Ramos (cell line): ENCODE measurements around the gene YJU2.

Experiments
- in situ Hi-C: fragments of 300-500 bp; cut with MboI; formaldehyde crosslinking; loops from one replicate; pipeline ENCODE4 v1.14.3; 2022; ENCODE audit warnings: low sequenced_read_pairs; ENCODE audit not compliant: unreplicated experiment

The YJU2 gene

GRCh38 chr19:4292515-4292914 lies 45.6 kb downstream of the YJU2 start:
- in situ Hi-C loops = no loop called here

- in situ Hi-C loops = no loop called here
Measured at GRCh38 chr19:4294389-4294788, 47.5 kb downstream of the YJU2 start.

DNA sequence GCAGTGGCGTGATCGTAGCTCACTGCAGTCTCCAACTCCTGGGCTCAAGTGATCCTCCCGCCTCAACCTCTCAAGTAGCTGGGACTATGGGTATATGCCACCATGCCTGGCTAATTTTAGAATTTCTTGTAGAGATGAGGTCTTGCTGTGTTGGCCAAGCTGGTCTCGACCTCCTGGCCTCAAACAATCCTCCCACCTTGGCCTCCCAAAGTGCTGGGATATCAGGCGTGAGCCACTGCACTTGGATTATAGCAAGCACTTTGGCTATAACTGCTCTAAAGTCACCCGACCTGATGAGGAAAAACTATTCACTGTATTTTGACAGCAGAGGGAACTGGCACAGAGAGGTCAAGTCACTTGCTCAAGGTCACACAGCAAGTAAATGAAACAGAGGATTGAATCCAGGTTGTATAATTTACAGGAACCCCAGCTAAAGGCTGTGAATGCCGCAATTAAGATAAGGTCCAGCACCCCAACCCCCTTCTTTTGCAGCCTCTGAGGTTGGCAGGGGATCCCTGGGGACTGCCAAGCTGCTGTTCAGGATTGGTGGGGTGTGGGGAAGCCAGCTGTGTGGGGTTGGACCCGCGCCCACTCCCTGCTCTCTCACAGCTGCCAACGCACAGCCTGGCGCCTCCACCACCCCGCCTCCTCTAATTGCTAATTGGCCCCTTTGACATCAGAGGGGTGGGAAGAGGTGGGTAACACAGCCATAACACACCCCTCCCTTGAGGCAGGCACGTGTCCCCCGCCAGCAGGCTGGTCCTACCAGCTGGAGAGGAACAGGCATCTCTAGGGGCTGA lies 49.3 kb downstream of the YJU2 start:
- in situ Hi-C loops = no loop called here

DNA sequence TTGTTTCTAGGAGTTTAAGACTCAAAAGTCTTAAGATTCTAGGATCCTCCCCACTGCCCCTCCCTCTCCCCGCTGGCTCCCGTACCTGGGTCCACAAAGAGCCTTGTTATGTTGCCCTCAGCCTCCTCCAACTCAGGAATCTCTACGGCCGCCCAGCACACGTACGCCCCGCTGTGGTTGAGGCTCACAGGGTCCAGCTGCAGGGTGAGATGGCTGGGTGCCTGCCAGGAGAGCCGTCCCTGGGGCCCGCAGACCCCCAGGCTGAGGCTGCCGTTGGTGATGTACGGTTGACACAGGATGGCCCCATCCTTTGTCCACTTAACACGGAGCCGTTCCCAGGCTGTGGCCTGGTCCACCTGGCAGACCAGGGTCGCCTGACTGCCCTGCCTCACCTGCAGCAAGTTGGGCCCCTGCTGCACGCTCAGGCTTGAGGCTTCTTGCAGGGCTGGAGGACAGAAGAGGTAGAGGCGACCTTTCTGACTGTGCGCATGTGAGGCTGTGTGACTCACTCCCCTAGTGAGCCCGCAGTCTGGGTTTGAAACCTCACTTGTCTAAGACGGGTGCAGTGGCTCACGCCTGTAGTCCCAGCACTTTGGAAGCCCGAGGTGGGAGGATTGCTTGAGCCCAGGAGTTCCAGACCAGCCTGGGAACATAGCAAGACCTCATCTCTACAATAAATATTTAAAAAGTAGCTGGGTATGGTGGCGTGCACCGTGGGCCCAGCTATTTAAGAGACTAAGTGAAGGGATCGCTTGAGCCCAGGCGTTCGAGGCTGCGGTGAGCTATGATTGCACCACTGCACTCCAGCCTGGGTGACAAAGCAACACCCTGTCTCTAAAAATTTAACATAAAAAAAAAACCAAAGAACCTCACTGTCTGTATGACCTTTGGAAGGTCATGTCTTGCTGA lies 51.3 kb downstream of the YJU2 start:
- in situ Hi-C loops = no loop called here

DNA sequence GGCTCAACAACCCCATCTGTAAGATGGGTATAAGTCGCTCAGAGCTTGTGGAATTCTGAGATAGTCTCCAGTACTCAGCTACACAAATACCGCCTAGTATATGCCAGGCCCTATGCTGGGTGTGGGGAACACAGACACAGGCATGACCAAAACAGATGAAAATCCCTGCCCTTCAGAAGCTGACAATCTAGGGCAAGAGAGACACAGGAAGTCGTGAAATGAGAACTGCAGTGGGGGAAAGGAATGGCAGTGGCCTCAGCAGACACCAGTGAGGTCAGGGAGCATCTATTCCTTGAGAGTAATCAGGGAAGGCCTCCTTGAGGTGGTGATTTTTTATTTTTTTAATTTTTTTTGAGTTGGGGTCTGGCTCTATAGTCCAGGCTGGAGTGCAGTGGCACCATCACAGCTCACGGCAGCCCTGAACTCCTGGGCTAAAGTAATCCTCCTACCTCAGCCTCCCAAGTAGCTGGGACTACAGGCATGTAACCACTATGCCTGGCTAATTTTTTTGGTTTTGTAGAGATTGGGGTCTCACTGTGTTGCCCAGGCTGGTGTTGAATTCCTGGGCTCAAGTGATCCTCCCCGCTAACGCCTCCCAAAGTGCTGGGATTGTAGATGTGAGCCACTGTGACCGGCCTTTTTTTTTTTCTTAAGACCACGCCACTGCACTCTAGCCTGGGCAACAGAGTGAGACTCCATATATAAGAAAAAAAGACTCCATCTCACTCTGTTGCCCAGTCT lies 52.1 kb downstream of the YJU2 start:
- in situ Hi-C loops = no loop called here

GRCh38 chr19:4300589-4300988 lies 53.7 kb downstream of the YJU2 start:
- in situ Hi-C loops = no loop called here

GRCh38 chr19:4301590-4302242 lies 54.8 kb downstream of the YJU2 start:
- in situ Hi-C loops = no loop called here

DNA sequence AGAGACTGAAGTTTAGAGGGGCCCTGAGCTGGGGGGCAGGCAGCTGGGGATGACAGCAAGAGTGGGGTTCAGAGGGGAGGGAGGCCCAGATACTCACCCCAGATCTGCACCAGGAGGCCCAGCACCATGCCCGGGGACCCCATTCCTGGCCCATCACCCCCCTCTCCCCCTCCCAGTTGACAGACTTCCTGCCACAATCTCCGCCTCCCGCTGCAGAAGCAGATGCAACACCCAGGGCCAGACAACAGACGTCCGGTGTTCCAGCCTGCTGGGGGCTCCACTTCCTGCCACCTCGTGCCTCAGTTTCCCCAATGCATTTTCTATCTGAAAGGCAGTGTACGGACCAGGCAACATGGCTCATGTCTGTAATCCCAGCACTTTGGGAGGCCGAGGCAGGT lies 55.4 kb downstream of the YJU2 start, which contains the start of gene TMIGD2:
Gene TMIGD2, minus strand, starts transcription at position 147 of the 398 bp plus-strand sequence. Its CDS starts 4 bp downstream, at position 143.
- in situ Hi-C loops = no loop called here

DNA sequence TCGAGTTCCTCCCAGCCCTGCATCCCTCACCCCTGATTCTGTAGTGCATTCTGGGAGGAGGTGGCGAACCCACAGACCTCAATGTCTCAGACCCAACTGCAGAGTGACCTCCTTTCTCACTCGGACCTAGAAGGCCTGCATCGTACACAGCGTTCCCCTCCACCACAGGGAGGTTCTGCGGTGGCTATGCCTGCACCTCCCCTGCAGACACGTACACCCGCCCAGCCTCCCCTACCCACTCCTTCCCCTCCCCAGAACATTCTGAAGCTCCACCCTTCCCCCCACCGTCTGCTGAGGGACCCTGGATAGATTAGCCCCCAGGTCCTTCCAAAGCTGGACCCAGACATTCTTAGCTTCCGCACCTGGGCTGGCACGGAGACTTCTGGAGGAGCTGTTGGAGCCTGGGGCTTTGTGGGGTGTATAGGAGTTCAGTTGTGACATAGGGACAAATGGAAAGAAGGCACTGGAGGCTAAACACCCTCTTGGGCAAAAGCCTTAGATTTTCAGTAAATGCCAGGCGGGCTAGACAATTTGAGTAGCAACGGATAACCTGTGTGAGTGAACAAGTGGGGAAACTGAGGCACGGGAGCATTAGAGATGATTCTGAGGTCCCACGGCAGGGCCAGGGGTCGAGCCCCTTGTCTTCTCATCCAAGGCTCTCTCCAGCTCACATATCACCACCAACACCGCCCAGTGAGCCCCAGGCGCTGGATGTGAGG lies 57.1 kb downstream of the YJU2 start:
- in situ Hi-C loops = no loop called here

DNA sequence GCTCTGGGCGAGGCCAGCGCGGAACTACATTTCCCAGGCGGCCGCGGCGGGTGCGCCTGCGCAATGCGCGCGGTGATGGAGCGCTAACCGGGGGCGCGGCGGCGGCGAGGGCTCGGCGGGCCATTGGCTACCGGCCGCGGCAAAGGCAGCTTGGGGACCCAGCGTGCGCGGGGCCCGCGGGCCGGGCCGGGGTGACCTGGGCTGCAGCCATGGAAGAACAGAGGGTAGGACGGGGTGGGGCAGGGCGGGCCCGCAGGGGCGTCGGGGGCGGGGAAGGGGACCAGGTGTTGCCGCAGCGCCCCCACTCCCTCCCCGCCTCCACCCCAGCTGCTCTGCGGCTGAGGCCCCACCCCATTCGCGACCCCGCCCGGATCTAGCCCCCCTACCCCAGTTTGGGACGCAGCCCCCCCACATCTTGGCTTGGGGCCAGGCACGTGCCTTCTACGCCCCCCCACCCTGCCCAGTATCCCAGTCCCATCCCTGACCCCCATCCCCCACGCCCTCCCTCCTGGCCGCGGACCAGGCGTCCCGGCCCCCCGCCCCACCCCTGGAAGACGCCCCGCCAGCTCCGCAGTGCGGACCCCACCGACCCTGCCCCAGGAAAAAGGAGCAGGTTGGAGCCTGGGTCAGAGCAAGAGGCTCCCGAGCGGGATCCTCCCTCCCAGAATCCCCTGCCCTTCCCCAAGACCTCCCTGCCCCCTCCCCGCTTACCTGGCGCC lies 57.8 kb downstream of the YJU2 start, which contains the start of gene FSD1:
Gene FSD1, plus strand, starts transcription at position 61 of the 719 bp plus-strand sequence. Its CDS starts 149 bp downstream, at position 210.
- in situ Hi-C loops = no loop called here

DNA sequence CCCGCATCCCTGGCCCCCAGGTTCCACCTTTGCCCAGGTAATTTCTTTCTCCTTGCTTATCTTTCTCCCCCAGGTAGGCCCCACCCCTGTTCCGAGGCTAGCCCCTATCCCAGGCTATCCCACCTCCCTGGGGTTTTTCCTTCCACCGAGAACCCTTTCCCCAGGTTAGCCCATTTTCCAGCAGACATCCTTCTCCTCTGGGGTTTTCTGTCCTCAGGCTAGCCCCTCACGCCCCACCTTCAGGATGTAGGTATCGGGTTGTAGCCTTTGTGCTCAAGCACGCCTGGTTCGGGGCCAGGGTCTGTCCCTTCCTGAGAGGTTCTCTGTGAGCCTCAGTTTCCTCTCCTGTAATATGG lies 58.4 kb downstream of the YJU2 start:
- in situ Hi-C loops = no loop called here

DNA sequence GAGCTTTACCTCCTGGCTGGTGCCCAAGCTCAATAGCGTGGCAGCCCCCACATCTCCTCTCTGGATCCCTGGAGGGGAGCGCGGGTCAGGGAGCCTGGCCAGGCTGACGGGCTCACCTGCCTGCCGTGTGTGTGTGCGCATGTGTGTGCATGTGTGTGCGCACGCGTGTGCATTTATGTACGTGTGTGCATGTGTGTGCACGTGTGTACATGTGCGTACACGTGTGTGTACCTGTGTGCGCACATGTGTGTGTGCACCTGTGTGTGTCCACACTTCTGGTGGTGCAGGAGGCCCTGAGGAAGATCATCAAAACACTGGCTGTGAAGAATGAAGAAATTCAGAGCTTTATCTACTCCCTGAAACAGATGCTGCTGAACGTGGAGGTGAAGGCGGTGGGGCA lies 58.8 kb downstream of the YJU2 start:
- in situ Hi-C loops = no loop called here

DNA sequence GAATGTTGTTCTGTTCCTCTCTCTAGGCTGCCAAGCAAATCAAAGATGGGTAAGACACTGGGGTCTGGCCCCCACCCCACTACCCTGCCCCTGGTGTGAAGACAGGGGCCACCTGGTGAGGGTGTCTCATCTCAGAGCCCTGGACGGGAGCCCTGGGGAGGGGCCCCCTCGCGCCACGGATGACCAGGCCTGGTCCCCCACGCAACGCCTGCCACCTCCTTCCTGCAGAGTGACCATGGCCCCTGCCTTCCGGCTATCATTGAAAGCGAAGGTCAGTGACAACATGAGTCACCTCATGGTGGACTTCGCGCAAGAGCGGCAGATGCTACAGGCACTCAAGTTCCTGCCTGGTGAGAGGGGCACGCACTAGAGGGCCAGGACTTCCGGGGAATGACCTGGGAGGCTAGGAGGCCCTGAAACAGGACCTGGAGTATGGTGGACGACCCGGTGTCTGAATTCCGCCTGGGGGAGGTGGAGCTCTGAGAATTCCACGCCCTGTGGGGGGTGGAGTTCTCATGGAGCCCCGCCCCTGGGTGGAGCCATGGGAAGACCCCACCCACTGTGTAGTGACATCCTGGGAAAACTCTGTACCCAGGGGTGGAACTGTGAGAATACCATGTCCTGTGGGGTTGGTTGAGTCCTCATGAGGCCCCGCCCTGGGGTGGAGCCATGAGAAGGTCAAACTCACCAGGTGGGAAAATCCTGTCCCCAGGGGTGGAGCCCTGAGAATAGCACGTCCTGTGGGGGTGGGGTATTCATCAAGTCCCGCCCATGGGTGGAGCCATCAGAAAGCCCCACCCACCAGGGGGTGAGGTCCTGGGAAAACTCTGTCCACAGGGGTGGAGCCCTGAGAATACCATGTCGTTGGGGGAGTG lies 63.6 kb downstream of the YJU2 start:
- in situ Hi-C loops = no loop called here

GRCh38 chr19:4313847-4314490 lies 67.1 kb downstream of the YJU2 start:
- in situ Hi-C loops = no loop called here

GRCh38 chr19:4316956-4317355 lies 70.1 kb downstream of the YJU2 start:
- in situ Hi-C loops = no loop called here

DNA sequence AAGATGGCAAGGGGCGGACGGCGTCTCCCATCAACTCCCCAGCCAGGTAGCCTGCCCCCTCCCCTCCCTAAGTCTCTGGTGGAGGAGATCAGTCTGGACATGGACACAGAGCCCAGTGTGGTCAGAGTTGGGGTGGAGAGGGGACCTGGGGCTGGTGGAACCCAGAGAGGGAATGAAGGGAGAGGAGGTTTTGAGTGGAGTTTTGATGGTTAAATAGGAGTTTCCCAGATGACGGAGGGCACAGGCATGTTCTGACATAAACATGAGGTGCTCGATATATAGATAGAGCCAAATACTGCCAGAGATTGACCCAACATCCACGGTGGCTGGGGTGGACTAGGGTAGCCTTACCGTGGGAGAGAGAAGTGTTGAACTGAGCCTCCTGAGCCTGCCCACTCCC lies 71.6 kb downstream of the YJU2 start:
- in situ Hi-C loops = no loop called here
